ENCODE data around the gene PPP2R2D.
"Not testable (repeated sequence)": the region's sequence is repeated elsewhere in the genome, so short reads cannot be mapped to it uniquely, and the experiment has no call there.

Gene PPP2R2D

GRCh38 chr10:131907679-131908078, 6.9 kb downstream of the PPP2R2D start:
- no peak for FAIRE-seq
- no peak for DNase-seq (ENCODE audit: low spot score)

- FAIRE-seq (no peak), DNase-seq (ENCODE audit: low spot score) (no peak)
Measured at GRCh38 chr10:131908151-131908550, 7.3 kb downstream of the PPP2R2D start.

GRCh38 chr10:131909014-131909808, 8.4 kb downstream of the PPP2R2D start:
- FAIRE-seq (no peak), DNase-seq (ENCODE audit: low spot score) (no peak)

- FAIRE-seq (no peak), DNase-seq (ENCODE audit: low spot score) (no peak)
Measured at GRCh38 chr10:131909929-131910328, 9.1 kb downstream of the PPP2R2D start.

- no peak for FAIRE-seq
- no peak for DNase-seq (ENCODE audit: low spot score)
Measured at GRCh38 chr10:131910663-131911314, 10.0 kb downstream of the PPP2R2D start.

GRCh38 chr10:131911451-131911850, 10.6 kb downstream of the PPP2R2D start:
- DNase-seq (ENCODE audit: low spot score) (no peak), FAIRE-seq (no peak)

GRCh38 chr10:131912620-131913019, 11.8 kb downstream of the PPP2R2D start:
- DNase-seq (ENCODE audit: low spot score): no peak
- FAIRE-seq: no peak

- DNase-seq (ENCODE audit: low spot score): no peak
- no peak for FAIRE-seq
Measured at GRCh38 chr10:131915484-131915883, 14.7 kb downstream of the PPP2R2D start.

GRCh38 chr10:131915990-131916766, 15.4 kb downstream of the PPP2R2D start:
- DNase-seq (ENCODE audit: low spot score) (no peak), FAIRE-seq (no peak)

- not testable (repeated sequence) for FAIRE-seq; DNase-seq (ENCODE audit: low spot score)
Measured at GRCh38 chr10:131916767-131917160, 16.0 kb downstream of the PPP2R2D start.

- FAIRE-seq; DNase-seq (ENCODE audit: low spot score): not testable (repeated sequence)
Measured at GRCh38 chr10:131917496-131917895, 16.7 kb downstream of the PPP2R2D start.

- not testable (repeated sequence) for FAIRE-seq; DNase-seq (ENCODE audit: low spot score)
Measured at GRCh38 chr10:131919461-131919860, 18.7 kb downstream of the PPP2R2D start.

- FAIRE-seq: no peak
- DNase-seq (ENCODE audit: low spot score): no peak
Measured at GRCh38 chr10:131920151-131920550, 19.3 kb downstream of the PPP2R2D start.

GRCh38 chr10:131920693-131921092, 19.9 kb downstream of the PPP2R2D start:
- FAIRE-seq (no peak), DNase-seq (ENCODE audit: low spot score) (no peak)

- FAIRE-seq (no peak), DNase-seq (ENCODE audit: low spot score) (no peak)
Measured at GRCh38 chr10:131921184-131921583, 20.4 kb downstream of the PPP2R2D start.

- FAIRE-seq (no peak), DNase-seq (ENCODE audit: low spot score) (no peak)
Measured at GRCh38 chr10:131923038-131923756, 22.4 kb downstream of the PPP2R2D start.

- FAIRE-seq (no peak), DNase-seq (ENCODE audit: low spot score) (no peak)
Measured at GRCh38 chr10:131925011-131925649, 24.3 kb downstream of the PPP2R2D start.

- FAIRE-seq (no peak), DNase-seq (ENCODE audit: low spot score) (no peak)
Measured at GRCh38 chr10:131925716-131926115, 24.9 kb downstream of the PPP2R2D start.

GRCh38 chr10:131926253-131926652, 25.4 kb downstream of the PPP2R2D start:
- FAIRE-seq: no peak
- DNase-seq (ENCODE audit: low spot score): no peak

- FAIRE-seq (no peak), DNase-seq (ENCODE audit: low spot score) (no peak)
Measured at GRCh38 chr10:131926743-131927595, 26.2 kb downstream of the PPP2R2D start.
